GM21381 (cell line): ENCODE measurements around the gene RANGAP1.
"Not testable (repeated sequence)": the region's sequence is repeated elsewhere in the genome, so short reads cannot be mapped to it uniquely, and the experiment has no call there.

Experiments used
- ATAC-seq: cut with Tn5 transposase; IDR thresholded peaks from one replicate; pipeline ENCODE4 v1.9.1; 2021; ENCODE audit warnings: mild to moderate bottlenecking, moderate library complexity; ENCODE audit not compliant: unreplicated experiment

Gene RANGAP1

GRCh38 chr22:41301085-41302020 is 15.4 kb upstream of the RANGAP1 start, which contains the start of gene ZC3H7B:
Gene ZC3H7B (plus strand): TSS chr22:41301525. CDS start chr22:41320661, 19,136 bp downstream.
- peak; percentile 89 for ATAC-seq

GRCh38 chr22:41300661-41301060 is 14.7 kb upstream of the RANGAP1 start:
- ATAC-seq: no peak

- no peak for ATAC-seq
Observed at GRCh38 chr22:41296826-41297667, 11.1 kb upstream of the RANGAP1 start.

GRCh38 chr22:41294816-41295215 is 8.8 kb upstream of the RANGAP1 start:
- not testable (repeated sequence) for ATAC-seq

- no peak for ATAC-seq
Observed at GRCh38 chr22:41290262-41291221, 4.6 kb upstream of the RANGAP1 start.

GRCh38 chr22:41289671-41290070 is 3.7 kb upstream of the RANGAP1 start:
- no peak for ATAC-seq

GRCh38 chr22:41288245-41288946 is 2.4 kb upstream of the RANGAP1 start:
- ATAC-seq: no peak

- ATAC-seq: peak; percentile 3
Observed at GRCh38 chr22:41286639-41287091, 678 bp upstream of the RANGAP1 start.

GRCh38 chr22:41285441-41285819 is 557 bp downstream of the RANGAP1 start:
- ATAC-seq: peak; percentile 26

GRCh38 chr22:41284465-41284864 is 1.5 kb downstream of the RANGAP1 start:
- no peak for ATAC-seq

- ATAC-seq: no peak
Observed at GRCh38 chr22:41280854-41281253, 5.1 kb downstream of the RANGAP1 start.

GRCh38 chr22:41280065-41280464 is 5.9 kb downstream of the RANGAP1 start:
- no peak for ATAC-seq

- ATAC-seq: no peak
Observed at GRCh38 chr22:41274856-41275255, 11.1 kb downstream of the RANGAP1 start.

GRCh38 chr22:41273128-41273527 is 12.9 kb downstream of the RANGAP1 start:
- no peak for ATAC-seq

- ATAC-seq: no peak
Observed at GRCh38 chr22:41271787-41272186, 14.2 kb downstream of the RANGAP1 start.

GRCh38 chr22:41267958-41268357 is 18.0 kb downstream of the RANGAP1 start:
- ATAC-seq: no peak

- no peak for ATAC-seq
Observed at GRCh38 chr22:41264408-41264941, 21.5 kb downstream of the RANGAP1 start.

- no peak for ATAC-seq
Observed at GRCh38 chr22:41263704-41264103, 22.3 kb downstream of the RANGAP1 start.

- no peak for ATAC-seq
Observed at GRCh38 chr22:41262250-41262765, 23.7 kb downstream of the RANGAP1 start.
